Thymus (tissue), 11 donors: Measurements from ENCODE around the gene GORASP1. TPM values are rescaled to one million over a fixed set of nuclear protein-coding genes. Genes with fewer than 3 reads are reported as not detected.

ENCODE experiments used
- DNase-seq, 9 donors: peaks; one replicate each; pipeline ENCODE4 v3.0.0-alpha.2; 2013; ENCODE audit warnings: low spot score in 9 of 9, low read depth in 6 of 9, missing footprints in 1 of 9
- H3K27ac ChIP-seq, 2 donors: one replicate each; pipeline ENCODE4 v1.5.1; 2013; ENCODE audit warnings: control low read depth in 1 of 2, low read depth in 1 of 2, low read length in 1 of 2, mild to moderate bottlenecking in 1 of 2, moderate library complexity in 1 of 2
- H3K27me3 ChIP-seq, 2 donors: one replicate each; pipeline ENCODE4 v1.5.1; 2013; ENCODE audit warnings: low read length in 1 of 2; ENCODE audit not compliant: control insufficient read depth in 2 of 2, insufficient read depth in 1 of 2
- H3K36me3 ChIP-seq, 2 donors: one replicate each; pipeline ENCODE4 v1.5.1; 2013; ENCODE audit warnings: low read length in 1 of 2, mild to moderate bottlenecking in 1 of 2, moderate library complexity in 1 of 2; ENCODE audit not compliant: control insufficient read depth in 2 of 2, insufficient read depth in 2 of 2
- H3K4me1 ChIP-seq, 2 donors: one replicate each; pipeline ENCODE4 v1.5.1; 2013; ENCODE audit warnings: low read length in 2 of 2; ENCODE audit not compliant: control insufficient read depth in 2 of 2, insufficient read depth in 2 of 2
- H3K4me3 ChIP-seq, 2 donors: one replicate each; pipeline ENCODE4 v1.5.1; 2013; ENCODE audit warnings: low read length in 2 of 2, control low read depth in 1 of 2, mild to moderate bottlenecking in 1 of 2
- H3K9me3 ChIP-seq, 2 donors: one replicate each; pipeline ENCODE4 v1.5.1; 2013; ENCODE audit warnings: low read length in 1 of 2, mild to moderate bottlenecking in 1 of 2; ENCODE audit not compliant: control insufficient read depth in 2 of 2, insufficient read depth in 1 of 2
- WGBS: extraction: QIAGEN DNeasy Blood & Tissue Kit; methylation state at CpG from one replicate; pipeline ENCODE4 v1.1.7; 2013; 5-methylcytosine and 5-hydroxymethylcytosine counted together
- polyA plus RNA-seq: library from polyadenylated mRNA; stranded (reverse); fragments of 200-250 nt; gene quantifications from one replicate; pipeline ENCODE4 v1.2.3, GENCODE V29; 2013
- total RNA-seq: library from RNA; stranded (reverse); fragments of 120-200 nt; gene quantifications from one replicate; pipeline ENCODE4 v1.2.4, GENCODE V29; 2013
- donor health status: healthy.

The GORASP1 gene
- total and polyA plus RNA-seq, 2 donors = 19.7 to 26.2 TPM

GRCh38 chr3:39128951-39129350 is 21.5 kb upstream of the GORASP1 start:
- Histone ChIP-seq H3K9me3 (peaks cover 0 to under 1% of the 10 kb centered on the region in 2 donors), H3K27ac (no peak overlapping the region), H3K36me3 (no peaks in the 10 kb centered on the region), H3K4me3 (no peak overlapping the region), H3K27me3 (no peaks in the 10 kb centered on the region), H3K4me1 (peaks cover 14 to 28% of the 10 kb centered on the region in 2 donors)
- WGBS = over 99% methylated on average over 7 of the region's 7 CpGs
- DNase-seq = no peak

- Histone ChIP-seq H3K36me3 (no peaks in the 10 kb centered on the region), H3K27me3 (no peaks in the 10 kb centered on the region), H3K4me1 (peaks cover 14 to 28% of the 10 kb centered on the region in 2 donors), H3K27ac (peak overlapping the region in 1 of 2 donors; percentile 21), H3K4me3 (no peak overlapping the region), H3K9me3 (no peaks in the 10 kb centered on the region)
- 4% methylated on average over 1 of the region's 1 CpG for WGBS
- peak in 2 of 9 donors; percentile 47 to 71 for DNase-seq
These were observed 20.5 kb upstream of the GORASP1 start for GRCh38 chr3:39127908-39128304.

GRCh38 chr3:39127269-39127907 is 20.0 kb upstream of the GORASP1 start:
- peak overlapping the region in 1 of 2 donors; percentile 21 for H3K27ac ChIP-seq
- H3K4me3 ChIP-seq = no peak overlapping the region
- H3K4me1 ChIP-seq = peaks cover 14 to 28% of the 10 kb centered on the region in 2 donors
- H3K36me3 ChIP-seq = no peaks in the 10 kb centered on the region
- H3K9me3 ChIP-seq = no peaks in the 10 kb centered on the region
- DNase-seq = peak in 1 of 9 donors; percentile 20
- WGBS = 69% methylated on average over 7 of the region's 7 CpGs
- H3K27me3 ChIP-seq = no peaks in the 10 kb centered on the region

GRCh38 chr3:39126532-39127071 is 19.2 kb upstream of the GORASP1 start:
- 46% methylated on average over 6 of the region's 6 CpGs for WGBS
- no peaks in the 10 kb centered on the region for H3K27me3 ChIP-seq
- no peaks in the 10 kb centered on the region for H3K9me3 ChIP-seq
- peak in 1 of 9 donors; percentile 60 for DNase-seq
- H3K4me1 ChIP-seq = peaks cover 14 to 28% of the 10 kb centered on the region in 2 donors
- no peak overlapping the region for H3K4me3 ChIP-seq
- no peaks in the 10 kb centered on the region for H3K36me3 ChIP-seq
- H3K27ac ChIP-seq = no peak overlapping the region

- H3K4me3 ChIP-seq = no peak overlapping the region
- 88% methylated on average over 12 of the region's 12 CpGs for WGBS
- no peak overlapping the region for H3K27ac ChIP-seq
- no peaks in the 10 kb centered on the region for H3K27me3 ChIP-seq
- no peaks in the 10 kb centered on the region for H3K36me3 ChIP-seq
- DNase-seq = no peak
- peaks cover 14 to 28% of the 10 kb centered on the region in 2 donors for H3K4me1 ChIP-seq
- no peaks in the 10 kb centered on the region for H3K9me3 ChIP-seq
These were observed 18.5 kb upstream of the GORASP1 start for GRCh38 chr3:39125841-39126500.

GRCh38 chr3:39124876-39125840 is 17.7 kb upstream of the GORASP1 start:
- no peak overlapping the region for H3K27ac ChIP-seq
- no peak for DNase-seq
- WGBS = 95% methylated on average over 5 of the region's 5 CpGs
- H3K36me3 ChIP-seq = no peaks in the 10 kb centered on the region
- no peaks in the 10 kb centered on the region for H3K27me3 ChIP-seq
- no peaks in the 10 kb centered on the region for H3K9me3 ChIP-seq
- H3K4me1 ChIP-seq = peaks cover 14 to 26% of the 10 kb centered on the region in 2 donors
- H3K4me3 ChIP-seq = no peak overlapping the region

- 97% methylated on average over 1 of the region's 1 CpG for WGBS
- no peaks in the 10 kb centered on the region for H3K27me3 ChIP-seq
These were observed 15.4 kb upstream of the GORASP1 start for GRCh38 chr3:39122813-39123212.

GRCh38 chr3:39121621-39122020 is 14.2 kb upstream of the GORASP1 start:
- Histone ChIP-seq H3K9me3 (no peaks in the 10 kb centered on the region), H3K27ac (no peak overlapping the region), H3K4me3 (no peak overlapping the region), H3K27me3 (no peaks in the 10 kb centered on the region), H3K4me1 (peaks cover 0 to 6% of the 10 kb centered on the region in 2 donors), H3K36me3 (no peaks in the 10 kb centered on the region)
- DNase-seq = no peak
- 58% methylated on average over 2 of the region's 2 CpGs for WGBS

More at GRCh38 chr3:39122813-39123212, 15.4 kb upstream of the GORASP1 start:
- DNase-seq = no peak
- Histone ChIP-seq H3K27ac (no peak overlapping the region), H3K4me3 (no peak overlapping the region), H3K36me3 (no peaks in the 10 kb centered on the region), H3K9me3 (no peaks in the 10 kb centered on the region), H3K4me1 (peaks cover 10 to 17% of the 10 kb centered on the region in 2 donors)
